Liver (tissue), 9 donors: ENCODE measurements around the gene ENC1. TPM values are rescaled to one million over a fixed set of nuclear protein-coding genes. Genes with fewer than 3 reads are reported as not detected.

Experiments used
- DNase-seq: peaks from one replicate; pipeline ENCODE4 v3.0.0-alpha.2; 2017; ENCODE audit warnings: low spot score
- H3K27ac ChIP-seq, 2 donors: one replicate each; pipeline ENCODE4 v1.7.0; 2013; ENCODE audit warnings: inconsistent platforms in 2 of 2, low read length in 2 of 2, control low read depth in 1 of 2, low read depth in 1 of 2, mild to moderate bottlenecking in 1 of 2
- H3K27me3 ChIP-seq, 4 donors: one replicate each; pipeline versions ENCODE4 v1.6.1 to v1.7.0; 2013; ENCODE audit warnings: low read length in 3 of 4, inconsistent platforms in 1 of 4, mild to moderate bottlenecking in 1 of 4, moderate library complexity in 1 of 4; ENCODE audit not compliant: control insufficient read depth in 4 of 4, insufficient read depth in 4 of 4
- H3K36me3 ChIP-seq, 4 donors: one replicate each; pipeline versions ENCODE4 v1.6.1 to v1.7.0; 2013; ENCODE audit warnings: low read length in 3 of 4, mild to moderate bottlenecking in 3 of 4, low read depth in 1 of 4, moderate library complexity in 1 of 4; ENCODE audit not compliant: control insufficient read depth in 4 of 4, insufficient read depth in 3 of 4
- H3K4me1 ChIP-seq, 4 donors: one replicate each; pipeline versions ENCODE4 v1.6.1 to v1.7.0; 2013; ENCODE audit warnings: low read length in 3 of 4, mild to moderate bottlenecking in 3 of 4, moderate library complexity in 1 of 4; ENCODE audit not compliant: control insufficient read depth in 4 of 4, insufficient read depth in 4 of 4
- H3K4me3 ChIP-seq, 3 donors: one replicate each; pipeline versions ENCODE4 v1.6.1 to v1.7.0; 2013; ENCODE audit warnings: low read length in 3 of 3, control low read depth in 1 of 3, low read depth in 1 of 3, mild to moderate bottlenecking in 1 of 3
- H3K9ac ChIP-seq, 2 donors: one replicate each; pipeline ENCODE4 v1.7.0; 2013; ENCODE audit warnings: low read length in 2 of 2, mild to moderate bottlenecking in 2 of 2, moderate library complexity in 2 of 2, control low read depth in 1 of 2, low read depth in 1 of 2
- H3K9me3 ChIP-seq, 4 donors: one replicate each; pipeline versions ENCODE4 v1.6.1 to v1.7.0; 2013; ENCODE audit warnings: low read length in 3 of 4; ENCODE audit not compliant: control insufficient read depth in 4 of 4
- EGR1 ChIP-seq, 2 donors: IDR thresholded peaks; 2 replicates each; pipeline ENCODE4 v1.6.1; 2016 to 2018; ENCODE audit warnings: antibody characterized with exemption in 2 of 2, low read depth in 2 of 2
- GABPA ChIP-seq, 2 donors: IDR thresholded peaks in 1 of 2; conservative IDR thresholded peaks in 1 of 2; 2 replicates each; pipeline ENCODE4 v1.6.1; 2016; ENCODE audit warnings: antibody characterized with exemption in 2 of 2, mild to moderate bottlenecking in 1 of 2, moderate library complexity in 1 of 2
- HNF4A ChIP-seq, 2 donors: conservative IDR thresholded peaks; 2 replicates each; pipeline ENCODE4 v1.6.1; 2016; ENCODE audit warnings: antibody characterized with exemption in 2 of 2, mild to moderate bottlenecking in 2 of 2
- HNF4G ChIP-seq: IDR thresholded peaks from 2 replicates; pipeline ENCODE4 v1.6.1; 2016; ENCODE audit warnings: antibody characterized with exemption
- JUND ChIP-seq, 2 donors: IDR thresholded peaks; 2 replicates each; pipeline ENCODE4 v1.6.1; 2016; ENCODE audit warnings: antibody characterized with exemption in 2 of 2
- NR2F2 ChIP-seq: IDR thresholded peaks from 2 replicates; pipeline ENCODE4 v1.6.1; 2016; ENCODE audit warnings: antibody characterized with exemption
- RAD21 ChIP-seq, 2 donors: IDR thresholded peaks; 2 replicates each; pipeline ENCODE4 v1.6.1; 2016; ENCODE audit warnings: antibody characterized with exemption in 2 of 2, mild to moderate bottlenecking in 2 of 2
- REST ChIP-seq: IDR thresholded peaks from 2 replicates; pipeline ENCODE4 v1.6.1; 2016; ENCODE audit warnings: antibody characterized with exemption, mild to moderate bottlenecking
- RXRA ChIP-seq, 2 donors: IDR thresholded peaks; 2 replicates each; pipeline ENCODE4 v1.6.1; 2017 to 2018; ENCODE audit warnings: antibody characterized with exemption in 2 of 2, mild to moderate bottlenecking in 1 of 2
- SP1 ChIP-seq: IDR thresholded peaks from 2 replicates; pipeline ENCODE4 v1.6.1; 2018; ENCODE audit warnings: antibody characterized with exemption, mild to moderate bottlenecking
- TAF1 ChIP-seq: conservative IDR thresholded peaks from 2 replicates; pipeline ENCODE4 v1.6.1; 2016; ENCODE audit warnings: antibody characterized with exemption, mild to moderate bottlenecking
- YY1 ChIP-seq: IDR thresholded peaks from 2 replicates; pipeline ENCODE4 v1.6.1; 2016; ENCODE audit warnings: antibody characterized with exemption, mild to moderate bottlenecking
- WGBS: extraction: QIAGEN DNeasy Blood & Tissue Kit; methylation state at CpG from one replicate; pipeline ENCODE4 v1.1.7; 2013; 5-methylcytosine and 5-hydroxymethylcytosine counted together
- polyA plus RNA-seq, 2 donors: library from polyadenylated mRNA; stranded (reverse) in 1 of 2; unstranded in 1 of 2; fragments of 200-250 nt in 1 of 2; fragments of >200 nt in 1 of 2; fragmentation: Nextera tagmentation in 1 of 2; extraction: Ambion mirVana in 1 of 2; gene quantifications; one replicate each; pipeline versions ENCODE4 v1.2.1 to v1.2.3, GENCODE V29; 2013 to 2015
- total RNA-seq, 2 donors: library from RNA; depleted of rRNA; stranded (reverse); fragments of >200 nt; gene quantifications; one replicate each; pipeline ENCODE4 v1.2.3, GENCODE V29; 2014
- TF ChIP-seq, protein P1 (sequence below): IDR thresholded peaks from 2 replicates; pipeline ENCODE4 v1.6.1; 2016; ENCODE audit warnings: antibody characterized with exemption
- TF ChIP-seq, protein P2 (sequence below): IDR thresholded peaks from 2 replicates; pipeline ENCODE4 v1.6.1; 2016; ENCODE audit warnings: antibody characterized with exemption
- donor health status: healthy.
- donor health status: healthy.
- donor health status: healthy.
- donor health status: healthy.
- donor health status: healthy.

The ENC1 gene
- total and polyA plus RNA-seq, 4 donors: 5.7 to 34.4 (median 13.8) TPM

- no peak for TF ChIP-seq RAD21 (IDR thresholded peaks at IDR 0.05)
- TF ChIP-seq NR2F2: no peak
- TF ChIP-seq, protein P1, sequence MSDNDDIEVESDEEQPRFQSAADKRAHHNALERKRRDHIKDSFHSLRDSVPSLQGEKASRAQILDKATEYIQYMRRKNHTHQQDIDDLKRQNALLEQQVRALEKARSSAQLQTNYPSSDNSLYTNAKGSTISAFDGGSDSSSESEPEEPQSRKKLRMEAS: no peak
- TF ChIP-seq EGR1 (IDR thresholded peaks at IDR 0.05; ENCODE audit: low read depth in 2 of 2): no peak
- no peak for TF ChIP-seq JUND (IDR thresholded peaks at IDR 0.05)
- TF ChIP-seq GABPA (IDR thresholded peaks at IDR 0.05 in 1 of 2, conservative IDR thresholded peaks at IDR 0.05 in 1 of 2): no peak
Observed at GRCh38 chr5:74608736-74609601, 31.6 kb downstream of the ENC1 start (continued).

GRCh38 chr5:74605759-74606158 lies 34.8 kb downstream of the ENC1 start:
- Histone ChIP-seq H3K4me3 (no peak overlapping the region), H3K4me1 (no peaks in the 10 kb centered on the region), H3K36me3 (no peaks in the 10 kb centered on the region), H3K27me3 (no peaks in the 10 kb centered on the region), H3K9ac (no peak overlapping the region), H3K27ac (no peak overlapping the region), H3K9me3 (no peaks in the 10 kb centered on the region)
- no peak for TF ChIP-seq HNF4A (conservative IDR thresholded peaks at IDR 0.05)
- TF ChIP-seq GABPA (IDR thresholded peaks at IDR 0.05 in 1 of 2, conservative IDR thresholded peaks at IDR 0.05 in 1 of 2): no peak
- no peak for TF ChIP-seq NR2F2
- no peak for DNase-seq
- WGBS: 95% methylated on average over 4 of the region's 4 CpGs

DNA sequence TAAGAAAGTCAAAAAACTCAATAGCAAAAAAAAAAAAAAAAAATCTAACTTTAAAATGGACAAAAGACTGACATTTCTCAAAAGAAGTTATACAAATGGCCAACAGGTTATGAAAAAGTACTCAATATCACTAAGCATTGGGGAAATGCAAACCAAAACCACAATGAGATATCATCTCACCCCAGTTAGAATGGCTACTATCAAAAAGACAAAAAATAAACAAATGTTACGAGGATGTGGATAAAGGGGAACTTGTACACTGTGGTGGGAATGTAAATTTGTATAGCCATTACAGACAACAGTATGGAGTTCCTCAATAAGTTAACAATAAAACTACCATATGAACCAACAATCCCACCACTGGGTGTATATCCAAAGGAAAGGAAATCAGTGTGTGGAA lies 37.2 kb downstream of the ENC1 start:
- 78% methylated on average over 1 of the region's 1 CpG for WGBS
- Histone ChIP-seq H3K36me3 (no peaks in the 10 kb centered on the region), H3K9ac (no peak overlapping the region), H3K9me3 (no peaks in the 10 kb centered on the region), H3K4me1 (peaks cover 0 to 12% (median 7%) of the 10 kb centered on the region in 4 donors), H3K27me3 (no peaks in the 10 kb centered on the region), H3K4me3 (no peak overlapping the region), H3K27ac (no peak overlapping the region)
- no peak for DNase-seq
- TF ChIP-seq, protein P1: no peak
- TF ChIP-seq EGR1 (IDR thresholded peaks at IDR 0.05; ENCODE audit: low read depth in 2 of 2): no peak

- H3K27ac ChIP-seq: no peak overlapping the region
- no peaks in the 10 kb centered on the region for H3K9me3 ChIP-seq
- 26% methylated on average over 2 of the region's 2 CpGs for WGBS
- TF ChIP-seq, protein P1: no peak
- TF ChIP-seq RXRA (IDR thresholded peaks at IDR 0.05) (peak; percentile 47 to 67), JUND (IDR thresholded peaks at IDR 0.05) (peak in 1 of 2 donors; percentile 40), NR2F2 (no peak), RAD21 (IDR thresholded peaks at IDR 0.05) (peak; percentile 38 to 48), SP1 (peak; percentile 75), REST (no peak), EGR1 (IDR thresholded peaks at IDR 0.05; ENCODE audit: low read depth in 2 of 2) (peak in 1 of 2 donors; percentile 38), YY1 (no peak), HNF4A (conservative IDR thresholded peaks at IDR 0.05) (peak; percentile 76 to 82), TAF1 (no peak), HNF4G (peak; percentile 27)
- TF ChIP-seq, protein P2, sequence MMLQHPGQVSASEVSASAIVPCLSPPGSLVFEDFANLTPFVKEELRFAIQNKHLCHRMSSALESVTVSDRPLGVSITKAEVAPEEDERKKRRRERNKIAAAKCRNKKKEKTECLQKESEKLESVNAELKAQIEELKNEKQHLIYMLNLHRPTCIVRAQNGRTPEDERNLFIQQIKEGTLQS: no peak
- no peaks in the 10 kb centered on the region for H3K36me3 ChIP-seq
- H3K9ac ChIP-seq: no peak overlapping the region
- no peak for DNase-seq
- no peak overlapping the region for H3K4me3 ChIP-seq
- peaks cover 0 to 13% (median 8%) of the 10 kb centered on the region in 4 donors for H3K4me1 ChIP-seq
- H3K27me3 ChIP-seq: no peaks in the 10 kb centered on the region
Observed at GRCh38 chr5:74599148-74599547, 41.4 kb downstream of the ENC1 start.
